ENCODE data around the gene PCGF2.
"Not testable (repeated sequence)": the region's sequence is repeated elsewhere in the genome, so short reads cannot be mapped to it uniquely, and the experiment has no call there.

The PCGF2 gene

DNA sequence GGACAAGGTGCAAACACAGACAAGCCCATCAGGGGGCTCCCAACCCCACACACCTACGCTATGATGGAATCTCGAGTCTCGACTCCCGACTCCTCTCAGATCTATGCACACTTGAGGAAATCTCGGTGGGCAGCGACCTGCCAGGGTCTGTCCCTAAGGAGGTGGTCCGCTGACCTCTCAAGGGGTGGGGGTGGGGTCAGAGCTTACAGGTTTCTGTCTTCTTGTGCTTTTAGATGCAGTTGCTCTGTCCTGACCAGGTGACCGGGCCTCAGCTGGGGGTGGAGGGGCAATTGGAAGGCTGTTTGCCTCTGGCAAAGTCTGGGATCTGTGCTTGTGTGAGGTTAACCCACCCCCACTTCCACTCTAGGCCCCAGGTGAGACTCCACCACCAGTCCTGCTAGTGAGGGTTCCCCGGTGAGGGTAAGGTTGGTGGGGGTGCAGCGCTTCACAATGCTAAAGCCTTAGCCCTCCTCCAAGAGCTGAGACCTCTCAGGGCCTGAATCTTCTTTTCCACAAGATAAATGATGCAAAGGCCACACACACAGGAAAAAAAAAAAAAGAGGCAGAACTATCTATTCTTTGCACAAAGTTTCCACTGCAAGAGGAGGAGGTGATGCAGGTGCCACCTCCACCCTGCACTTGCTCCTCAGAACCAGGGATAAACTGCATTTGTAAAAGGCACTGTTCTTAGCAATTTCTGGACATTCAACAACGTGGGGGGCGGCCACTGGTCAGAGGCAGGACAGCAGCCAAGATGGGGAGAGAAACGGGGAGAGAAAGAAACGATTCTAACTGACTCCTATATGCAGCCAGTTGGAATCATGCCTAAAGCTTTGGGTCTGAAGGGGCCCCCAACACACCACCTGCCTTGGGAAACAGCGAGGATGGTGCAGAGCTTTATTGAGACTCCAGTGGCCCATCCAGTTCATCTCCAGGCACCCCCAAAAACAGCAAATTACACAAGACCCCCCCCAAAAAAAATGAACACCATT lies 13.9 kb downstream of the PCGF2 start:
- DNase-seq: no peak

DNA sequence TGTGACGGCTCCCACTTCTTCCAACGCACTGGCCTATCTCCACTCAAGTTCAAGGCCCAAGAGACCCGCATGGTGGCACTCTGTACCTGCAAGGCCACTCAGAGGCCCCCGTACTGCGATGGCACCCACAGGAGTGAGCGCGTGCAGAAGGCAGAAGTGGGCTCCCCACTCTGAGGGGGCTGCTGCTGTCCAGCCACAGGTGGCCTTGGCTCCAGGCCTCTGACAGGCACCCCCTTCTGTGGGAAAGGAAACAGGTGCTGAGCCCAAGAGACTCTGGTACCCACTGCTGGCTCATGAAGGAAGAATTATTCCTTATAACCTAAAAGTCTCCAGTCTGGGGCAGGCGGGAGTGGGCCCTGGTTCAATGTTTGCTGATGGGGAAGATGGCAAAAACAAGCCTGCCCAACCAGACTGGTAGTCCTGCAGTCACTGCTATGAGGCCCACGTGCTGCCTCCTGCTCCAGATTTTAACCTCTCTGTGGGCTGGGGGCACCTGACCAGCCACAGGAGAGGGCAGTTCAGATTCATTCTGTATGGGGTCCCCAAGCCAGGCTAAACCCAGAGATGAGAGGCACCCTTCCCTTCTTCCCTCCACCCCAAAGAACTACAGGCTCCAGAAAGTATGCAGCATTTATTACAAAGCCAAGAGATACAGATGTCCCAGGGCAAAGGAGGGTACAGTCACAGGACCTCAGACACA lies 14.7 kb downstream of the PCGF2 start:
- DNase-seq: no peak

DNA sequence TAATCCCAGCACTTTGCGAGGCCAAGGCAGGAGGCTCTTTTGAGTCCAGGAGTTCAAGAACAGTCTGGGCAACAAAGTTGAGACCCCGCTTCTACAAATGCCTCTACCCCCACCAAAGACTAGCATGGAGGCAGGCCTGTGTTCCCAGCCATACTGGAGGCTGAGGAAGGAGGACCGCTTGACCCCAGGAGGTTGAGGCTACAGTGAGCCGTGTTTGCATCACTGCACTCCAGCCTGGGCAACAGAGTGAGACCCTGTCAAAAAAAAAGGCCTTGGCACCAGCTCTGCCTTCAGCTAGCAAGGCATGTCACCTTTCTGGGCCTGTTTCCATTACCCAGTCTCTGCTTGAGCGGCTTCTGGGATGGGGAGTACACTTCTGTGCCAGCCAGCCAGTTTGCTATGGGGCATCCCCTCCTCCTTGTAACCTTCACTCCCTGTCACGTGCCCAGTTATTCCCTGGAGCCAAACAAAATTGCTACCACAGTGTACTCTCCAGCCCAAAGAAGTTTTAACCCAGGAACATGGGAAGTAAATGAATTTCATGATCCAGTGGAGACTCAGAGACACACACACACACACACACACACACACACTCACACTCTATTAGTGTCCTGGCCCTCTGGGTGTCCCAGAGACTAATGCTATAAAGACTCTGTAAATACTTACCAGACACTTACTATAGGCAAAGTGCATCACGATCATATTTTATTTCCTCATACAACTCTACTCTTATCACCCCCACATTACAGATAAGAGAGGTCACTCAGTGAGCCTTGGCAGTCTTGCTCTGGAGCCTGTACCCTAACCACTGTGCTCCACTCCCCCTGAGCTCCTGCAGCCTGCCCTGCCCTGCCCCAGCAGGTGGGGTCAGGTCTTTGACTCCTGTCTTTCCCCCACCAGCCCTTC lies 15.5 kb downstream of the PCGF2 start:
- DNase-seq: no peak

DNA sequence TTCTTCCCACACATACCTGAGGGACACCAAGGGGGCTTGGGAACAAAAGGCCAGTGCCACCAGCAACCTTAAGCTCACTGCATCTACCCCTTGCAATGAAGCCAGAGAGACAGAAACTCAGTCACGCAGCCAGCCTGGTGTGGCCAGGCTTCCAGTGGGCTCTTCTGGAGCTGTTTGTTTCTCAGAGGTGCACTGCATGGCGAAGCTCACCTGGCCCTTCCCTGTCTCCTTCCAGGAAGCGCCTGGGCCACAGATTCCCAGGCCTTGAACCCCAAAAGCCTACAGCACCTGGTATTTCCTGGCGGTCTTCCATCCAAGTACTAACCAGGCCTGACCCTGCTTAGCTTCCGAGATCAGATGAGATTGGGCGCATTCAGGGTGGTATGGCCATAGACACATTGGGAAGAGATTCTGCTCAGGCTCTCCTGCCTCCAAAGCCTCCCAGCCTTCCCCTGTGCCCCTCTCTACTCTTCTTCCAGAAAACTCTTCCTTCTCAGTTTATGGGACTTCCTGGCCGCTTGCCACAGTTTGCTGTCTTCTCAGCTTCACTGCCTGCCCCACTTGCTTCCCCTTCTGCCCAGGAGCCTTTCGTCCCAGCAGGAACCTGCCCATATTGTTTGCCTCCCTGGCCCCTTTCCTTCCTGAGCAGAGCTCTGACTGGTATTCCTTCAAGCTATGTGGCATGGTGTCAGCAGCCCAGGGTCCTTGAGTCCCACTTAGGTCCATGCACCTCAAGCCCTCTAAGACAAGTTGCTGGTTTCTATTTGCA lies 16.4 kb downstream of the PCGF2 start:
- DNase-seq: no peak

DNA sequence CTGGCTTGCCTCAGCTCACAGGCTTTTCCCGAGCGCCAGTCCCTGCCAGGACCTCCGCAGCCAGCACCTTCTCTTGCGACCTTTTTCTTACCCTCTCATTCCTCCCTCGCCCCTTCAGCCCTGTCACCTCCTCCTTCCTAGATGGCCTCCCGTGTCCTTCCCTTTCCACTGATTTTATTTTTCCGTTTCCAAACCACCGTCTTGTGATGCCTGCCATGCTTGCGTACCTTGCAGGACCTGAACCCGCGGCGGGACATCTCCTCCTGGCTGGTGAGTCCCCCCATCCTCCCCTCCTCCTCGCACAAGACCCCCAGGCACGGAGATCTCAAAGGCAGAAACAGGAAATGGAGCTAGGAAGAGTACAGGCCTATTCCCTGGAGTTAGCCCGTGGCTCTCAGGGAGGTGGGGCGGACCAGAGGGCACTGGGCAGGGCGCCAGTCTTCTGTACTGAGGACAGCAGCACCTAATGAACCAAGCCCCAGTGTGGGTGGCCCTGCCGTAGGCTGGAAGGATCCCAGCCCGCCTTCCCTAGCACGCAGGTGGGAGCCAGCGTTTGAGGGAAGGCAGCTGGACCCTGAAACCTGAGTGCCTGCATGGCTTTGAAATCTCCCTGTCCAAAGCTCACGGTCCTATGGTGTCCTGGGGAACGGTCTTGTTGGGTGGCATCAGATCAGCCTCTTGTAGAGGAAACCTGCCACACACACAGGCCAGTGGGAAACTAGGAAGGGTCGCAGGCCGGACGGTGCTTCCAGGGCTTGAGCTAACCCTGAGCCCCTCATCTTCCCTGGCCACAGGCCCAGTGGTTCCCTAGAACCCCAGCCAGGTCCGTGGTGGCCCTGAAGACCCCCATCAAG lies 17.4 kb downstream of the PCGF2 start:
- DNase-seq: no peak

DNA sequence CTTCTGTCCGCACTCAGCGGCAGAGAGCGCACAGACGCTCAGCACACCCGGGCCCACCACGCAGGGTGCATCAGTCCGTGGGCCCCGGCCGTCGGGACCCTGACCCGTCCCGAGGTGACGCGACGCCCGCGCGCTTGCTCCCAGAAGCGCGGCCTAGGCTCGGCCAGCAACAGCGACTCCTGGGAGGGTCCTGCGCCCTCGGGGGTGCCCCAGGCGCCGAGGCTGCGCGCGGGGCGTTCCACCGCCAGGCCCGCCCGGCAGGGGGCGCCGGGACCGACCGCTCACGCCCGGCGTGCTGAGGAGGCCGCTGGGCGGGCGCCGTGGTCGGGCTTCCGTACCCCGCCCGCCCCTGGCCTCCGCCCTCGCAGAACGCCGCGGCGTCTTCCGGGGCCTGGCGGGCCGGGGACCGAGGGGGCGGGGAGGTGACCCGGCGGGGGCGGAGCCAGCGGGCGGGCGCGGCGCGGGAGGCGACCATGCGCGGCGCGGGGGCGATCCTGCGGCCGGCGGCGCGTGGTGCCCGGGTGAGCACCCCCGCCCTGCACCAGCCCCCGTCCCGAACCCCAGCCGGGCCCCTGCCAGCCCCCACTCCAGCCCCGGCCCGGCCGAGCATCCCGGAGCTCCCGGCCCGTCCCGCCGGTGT lies 18.1 kb downstream of the PCGF2 start, which contains the start of gene CISD3:
CISD3 (plus strand) TSS at position 456 of the 640 bp plus-strand sequence; CDS start at position 474, 18 bp downstream.
- peak; percentile 92 for DNase-seq

DNA sequence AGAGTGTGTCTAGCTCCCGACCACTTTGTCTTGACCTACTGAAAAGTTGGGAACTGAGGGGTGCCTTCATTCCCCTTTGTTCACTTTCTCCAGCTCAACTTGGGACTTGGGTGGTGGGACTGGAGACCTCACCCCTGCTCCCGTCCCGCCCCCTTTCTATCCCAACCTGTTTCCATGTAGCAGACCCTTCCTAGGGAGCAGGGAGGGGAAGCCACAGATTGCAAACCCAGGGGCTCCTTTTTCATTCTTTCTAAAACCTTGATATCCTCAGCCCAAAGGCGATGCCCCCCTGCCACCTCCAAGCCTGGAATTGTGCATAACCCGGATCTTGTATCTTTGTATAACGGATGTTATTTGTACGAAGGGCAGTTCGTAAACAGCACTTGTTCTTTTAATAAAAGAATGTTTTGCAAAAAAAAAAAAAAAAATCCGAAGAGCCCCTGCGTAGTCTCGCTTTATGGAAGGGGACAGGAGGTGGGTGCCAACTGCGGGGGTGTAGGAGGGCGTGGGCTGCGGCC lies 18.7 kb downstream of the PCGF2 start:
- no peak for DNase-seq

DNA sequence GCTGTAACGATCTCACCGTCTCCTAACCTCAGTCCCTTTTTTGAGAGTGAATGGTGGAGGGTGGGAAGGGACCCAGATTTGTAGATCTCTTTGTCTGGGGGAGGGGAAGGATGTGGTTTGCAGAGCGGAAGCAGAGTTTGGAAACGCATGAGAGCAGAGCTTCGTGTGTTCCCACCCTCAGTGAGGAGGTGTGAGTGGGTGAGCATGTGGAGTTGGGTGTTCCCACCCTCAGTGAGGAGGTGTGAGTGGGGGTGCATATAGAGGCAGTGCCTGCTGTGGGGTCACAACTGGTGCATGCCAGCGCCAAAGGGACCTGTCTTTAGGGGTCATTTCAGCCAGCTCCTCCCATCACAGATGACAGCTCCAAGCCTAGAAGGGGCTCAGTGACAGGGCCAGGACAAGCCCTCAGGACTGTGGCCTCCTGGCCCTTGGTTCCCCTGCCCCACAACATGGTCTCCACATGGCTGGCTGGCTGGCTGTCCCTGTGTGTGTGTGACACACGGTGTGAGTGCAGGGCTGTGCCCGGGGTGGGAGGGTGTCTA lies 19.8 kb downstream of the PCGF2 start:
- no peak for DNase-seq

DNA sequence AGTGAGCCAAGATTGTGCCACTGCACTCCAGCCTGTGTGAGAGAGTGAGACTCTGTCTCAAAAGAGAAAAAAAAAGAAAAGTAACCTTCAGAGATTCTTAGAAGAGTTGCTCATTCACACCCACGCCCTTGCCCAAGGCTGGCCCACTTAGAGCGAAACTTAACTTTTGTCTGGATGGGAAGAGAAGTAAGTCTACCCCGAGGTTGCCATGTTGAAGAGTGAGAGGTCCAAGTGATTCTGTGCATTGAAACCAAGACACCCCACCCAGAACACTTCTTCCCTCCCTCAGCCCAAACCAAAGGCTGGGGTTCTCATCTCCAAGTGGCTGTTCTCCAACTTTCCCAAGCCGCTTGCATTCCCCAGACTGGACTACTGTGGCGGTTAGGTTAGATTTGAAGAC lies 20.4 kb downstream of the PCGF2 start:
- DNase-seq: peak; percentile 68

DNA sequence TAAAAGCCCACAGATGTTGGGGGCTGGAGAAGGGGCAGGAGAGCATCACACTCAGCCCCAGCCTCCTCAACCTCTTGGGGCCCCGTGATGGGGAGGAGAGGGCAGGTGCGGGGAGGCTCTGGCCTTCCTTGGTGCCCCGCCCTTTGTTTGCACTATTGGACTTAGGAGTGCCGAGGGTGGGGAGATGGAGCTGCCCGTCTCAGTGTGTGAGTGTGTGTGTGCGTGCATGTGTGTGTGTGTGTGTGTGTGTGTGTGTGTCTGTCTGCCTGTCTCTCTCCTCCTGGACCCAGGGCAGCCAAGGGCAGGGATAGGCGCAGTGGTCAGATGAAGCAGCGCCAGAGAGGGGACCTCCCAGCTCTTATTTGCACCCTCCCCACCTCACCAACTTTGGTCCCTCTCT lies 22.0 kb downstream of the PCGF2 start:
- not testable (repeated sequence) for DNase-seq

DNA sequence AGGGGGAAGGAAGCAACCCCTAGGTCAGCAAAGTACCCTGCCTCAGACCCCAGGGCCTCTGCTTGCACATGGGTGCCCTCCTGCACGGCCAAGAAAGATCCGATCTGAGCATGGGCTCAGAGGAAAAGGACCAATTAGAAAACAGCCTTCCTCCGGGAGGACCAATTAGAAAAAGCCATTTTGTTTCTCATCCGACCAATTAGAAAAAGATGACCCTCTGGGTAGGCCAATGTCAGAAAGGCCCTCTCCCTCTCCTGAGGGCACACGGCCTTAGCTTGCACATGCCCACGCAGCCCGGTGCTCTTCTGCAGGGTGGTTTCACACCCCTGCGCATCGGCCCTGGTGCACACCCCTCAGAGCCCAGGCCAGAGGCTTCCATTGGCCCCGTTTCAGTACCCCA lies 23.1 kb downstream of the PCGF2 start:
- no peak for DNase-seq

DNA sequence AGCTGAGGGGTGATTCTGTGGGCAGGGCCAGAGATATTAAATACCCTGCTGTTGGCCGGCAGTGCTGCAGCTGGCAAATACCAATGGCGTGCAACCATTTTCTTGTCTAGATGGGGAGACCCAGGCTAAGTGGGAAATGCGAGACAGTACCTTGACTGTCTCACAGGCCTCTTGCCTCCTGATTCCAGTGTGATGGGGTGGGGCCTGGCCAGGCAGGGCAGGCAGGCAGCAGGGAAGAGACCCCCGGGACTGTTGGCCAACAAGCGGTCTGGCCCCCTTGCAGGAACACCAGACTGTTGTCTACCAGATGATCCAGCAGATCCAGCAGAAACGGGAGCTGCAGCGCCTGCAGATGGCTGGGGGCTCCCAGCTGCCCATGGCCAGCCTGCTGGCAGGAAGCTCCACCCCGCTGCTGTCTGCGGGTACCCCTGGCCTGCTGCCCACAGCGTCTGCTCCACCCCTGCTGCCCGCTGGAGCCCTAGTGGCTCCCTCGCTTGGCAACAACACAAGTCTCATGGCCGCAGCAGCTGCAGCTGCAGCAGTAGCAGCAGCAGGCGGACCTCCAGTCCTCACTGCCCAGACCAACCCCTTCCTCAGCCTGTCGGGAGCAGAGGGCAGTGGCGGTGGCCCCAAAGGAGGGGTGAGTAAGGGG lies 23.7 kb downstream of the PCGF2 start:
- DNase-seq: no peak

DNA sequence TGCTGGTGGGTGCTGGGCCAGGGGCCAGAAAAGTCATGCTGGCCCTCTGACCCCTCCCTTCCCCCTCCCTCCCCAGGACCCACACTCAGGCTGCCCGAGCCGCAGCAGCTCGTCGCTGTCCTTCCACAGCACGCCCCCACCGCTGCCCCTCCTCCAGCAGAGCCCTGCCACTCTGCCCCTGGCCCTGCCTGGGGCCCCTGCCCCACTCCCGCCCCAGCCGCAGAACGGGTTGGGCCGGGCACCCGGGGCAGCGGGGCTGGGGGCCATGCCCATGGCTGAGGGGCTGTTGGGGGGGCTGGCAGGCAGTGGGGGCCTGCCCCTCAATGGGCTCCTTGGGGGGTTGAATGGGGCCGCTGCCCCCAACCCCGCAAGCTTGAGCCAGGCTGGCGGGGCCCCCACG lies 26.3 kb downstream of the PCGF2 start:
- DNase-seq: no peak

DNA sequence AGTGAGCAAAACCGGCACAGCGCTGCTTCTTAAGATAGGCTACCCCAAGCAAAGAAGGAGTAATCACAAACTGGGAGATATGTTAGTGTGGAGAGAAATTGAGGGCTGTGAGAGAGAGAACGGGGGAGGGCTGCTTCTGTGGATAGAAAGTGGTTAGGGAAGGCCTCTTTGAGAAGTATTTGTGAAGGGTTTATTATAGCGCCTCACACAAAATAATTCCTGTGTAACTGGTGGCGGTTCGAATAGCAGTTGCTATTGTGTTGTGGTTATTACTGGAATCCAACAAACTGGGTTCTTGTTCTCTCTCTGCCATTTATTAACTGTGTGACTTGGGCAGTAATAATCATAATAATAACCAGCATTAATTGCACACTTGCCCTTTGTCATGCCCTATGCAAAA lies 27.2 kb downstream of the PCGF2 start:
- DNase-seq: no peak

DNA sequence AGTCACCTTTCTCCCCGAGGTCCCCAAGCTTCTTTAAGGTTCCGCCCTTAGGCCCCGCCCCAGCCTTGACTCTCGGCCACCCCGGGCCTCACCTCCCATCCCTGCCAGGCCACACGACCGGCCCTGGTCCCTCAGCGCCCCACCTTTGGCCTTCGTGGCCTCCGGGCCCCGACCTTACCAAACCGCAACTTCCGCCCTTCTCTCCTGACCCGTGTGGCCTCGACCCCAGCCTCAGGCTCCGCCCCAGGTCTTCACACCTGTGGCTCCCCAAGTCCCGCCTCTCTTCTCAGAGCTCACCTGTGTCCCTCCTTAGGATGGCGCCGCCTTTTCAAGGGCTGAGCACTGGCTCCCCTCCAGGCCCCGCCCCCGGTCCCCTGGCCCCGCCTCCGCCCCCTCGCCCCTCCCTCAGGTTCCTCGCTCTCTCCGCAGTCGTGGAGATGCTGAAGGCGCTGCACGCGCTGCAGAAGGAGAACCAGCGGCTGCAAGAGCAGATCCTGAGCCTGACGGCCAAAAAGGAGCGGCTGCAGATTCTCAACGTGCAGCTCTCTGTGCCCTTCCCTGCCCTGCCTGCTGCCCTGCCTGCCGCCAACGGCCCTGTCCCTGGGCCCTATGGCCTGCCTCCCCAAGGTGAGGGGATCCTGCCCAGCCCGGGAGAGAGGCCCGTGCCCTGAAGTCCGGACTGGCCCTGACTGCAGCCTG lies 28.0 kb downstream of the PCGF2 start:
- no peak for DNase-seq

DNA sequence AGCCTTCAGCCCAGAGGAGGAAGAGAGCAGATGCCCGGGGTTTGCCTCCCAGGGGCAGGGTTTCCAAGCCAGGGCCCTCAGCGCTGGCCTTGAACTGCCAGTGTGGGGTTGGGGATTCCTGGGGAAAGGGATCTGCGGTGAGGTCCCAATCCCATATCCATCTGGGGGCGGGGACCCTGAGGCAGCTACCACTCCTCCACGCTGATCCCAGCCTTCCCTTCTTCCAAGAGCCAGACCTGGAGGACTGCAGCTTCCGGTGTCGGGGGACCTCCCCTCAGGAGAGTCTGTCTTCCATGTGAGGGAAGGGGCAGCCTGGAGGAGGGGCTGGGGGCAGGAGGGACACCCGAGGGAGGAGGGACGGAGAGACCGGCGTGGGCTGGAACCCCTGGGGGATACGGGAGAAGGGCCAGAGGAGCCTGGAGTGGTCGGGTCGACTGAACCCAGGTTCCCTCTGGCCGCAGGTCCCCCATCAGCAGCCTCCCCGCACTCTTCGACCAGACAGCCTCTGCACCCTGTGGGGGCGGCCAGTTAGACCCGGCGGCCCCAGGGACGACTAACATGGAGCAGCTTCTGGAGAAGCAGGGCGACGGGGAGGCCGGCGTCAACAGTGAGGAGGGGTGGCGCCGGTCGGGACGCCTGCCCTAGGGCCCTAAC lies 28.7 kb downstream of the PCGF2 start:
- no peak for DNase-seq

DNA sequence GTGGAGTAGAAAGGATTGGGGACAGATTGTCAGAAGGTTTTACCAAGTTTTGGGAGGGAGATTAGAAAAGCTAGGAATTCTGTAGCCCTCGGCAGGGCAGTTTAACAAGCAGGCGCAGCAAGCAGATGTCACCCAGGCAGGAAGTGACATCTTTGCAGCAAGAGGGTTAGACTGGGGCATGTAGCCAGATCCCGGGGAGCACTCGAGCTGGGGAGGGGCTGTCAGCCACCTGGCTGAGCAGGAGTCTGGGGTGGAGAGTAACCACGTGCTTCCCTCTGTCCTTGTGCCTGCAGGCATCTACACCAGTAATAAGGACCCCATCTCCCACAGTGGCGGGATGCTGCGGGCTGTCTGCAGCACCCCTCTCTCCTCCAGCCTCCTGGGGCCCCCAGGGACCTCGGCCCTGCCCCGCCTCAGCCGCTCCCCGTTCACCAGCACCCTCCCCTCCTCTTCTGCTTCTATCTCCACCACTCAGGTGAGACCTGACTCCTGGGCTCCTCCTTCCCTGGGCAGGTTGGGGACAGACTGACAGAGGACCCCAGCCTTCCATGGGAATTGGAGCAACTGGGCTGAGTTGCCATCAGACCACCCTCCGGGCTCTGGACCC lies 30.9 kb downstream of the PCGF2 start:
- DNase-seq: no peak
